Suprapubic skin (tissue), 4 donors: ENCODE data around the gene SAMD4A. TPM values are rescaled to one million over a fixed set of nuclear protein-coding genes. Genes with fewer than 3 reads are reported as not detected.

Experiments used
- DNase-seq, 2 donors: peaks; one replicate each; pipeline ENCODE4 v3.0.0-alpha.2; 2019; ENCODE audit warnings: low spot score in 2 of 2
- H3K27ac ChIP-seq: fragments of 200-600 bp; sonication (generic); one replicate; pipeline ENCODE4 v1.5.1; 2019
- H3K27me3 ChIP-seq: fragments of 200-600 bp; sonication (generic); one replicate; pipeline ENCODE4 v1.5.1; 2019
- H3K36me3 ChIP-seq: fragments of 200-600 bp; sonication (generic); one replicate; pipeline ENCODE4 v1.5.1; 2019
- H3K4me1 ChIP-seq: fragments of 200-600 bp; sonication (generic); one replicate; pipeline ENCODE4 v1.5.1; 2019
- H3K4me3 ChIP-seq: fragments of 200-600 bp; sonication (generic); one replicate; pipeline ENCODE4 v1.5.1; 2019; ENCODE audit warnings: mild to moderate bottlenecking
- H3K9me3 ChIP-seq: fragments of 200-600 bp; sonication (generic); one replicate; pipeline ENCODE4 v1.5.1; 2019
- EP300 ChIP-seq: sonication (generic); formaldehyde crosslinking; IDR thresholded peaks from one replicate; pipeline ENCODE4 v1.6.1; 2017; ENCODE audit warnings: antibody characterized with exemption
- POLR2A ChIP-seq, 2 donors: fragments of 450-650 bp; IDR thresholded peaks; one replicate each; pipeline ENCODE4 v1.6.1; 2017; ENCODE audit warnings: antibody characterized with exemption in 2 of 2, mild to moderate bottlenecking in 2 of 2, moderate library complexity in 2 of 2
- POLR2AphosphoS5 ChIP-seq, 3 donors: sonication (generic); formaldehyde crosslinking; IDR thresholded peaks; one replicate each; pipeline ENCODE4 v1.6.1; 2017; ENCODE audit warnings: antibody characterized with exemption in 3 of 3
- WGBS: methylation state at CpG from one replicate; pipeline ENCODE4 v1.1.5; 2018; 5-methylcytosine and 5-hydroxymethylcytosine counted together
- total RNA-seq, 4 donors: library from RNA; depleted of rRNA; stranded (reverse); fragments of >200 nt; gene quantifications; one replicate each; pipeline ENCODE4 v1.1.0, GENCODE V29; 2016
- TF ChIP-seq, protein P1 (sequence below), 2 donors: fragments of 200-600 bp in 1 of 2; fragments of 450-650 bp in 1 of 2; sonication (generic) in 1 of 2; IDR thresholded peaks; one replicate each; pipeline ENCODE4 v1.5.1; 2016 to 2019; ENCODE audit warnings: antibody characterized with exemption in 2 of 2, mild to moderate bottlenecking in 1 of 2, moderate library complexity in 1 of 2

SAMD4A gene
- total RNA-seq, 4 donors from 2014 or later = 7.7 to 26.6 (median 9.7) TPM

DNA sequence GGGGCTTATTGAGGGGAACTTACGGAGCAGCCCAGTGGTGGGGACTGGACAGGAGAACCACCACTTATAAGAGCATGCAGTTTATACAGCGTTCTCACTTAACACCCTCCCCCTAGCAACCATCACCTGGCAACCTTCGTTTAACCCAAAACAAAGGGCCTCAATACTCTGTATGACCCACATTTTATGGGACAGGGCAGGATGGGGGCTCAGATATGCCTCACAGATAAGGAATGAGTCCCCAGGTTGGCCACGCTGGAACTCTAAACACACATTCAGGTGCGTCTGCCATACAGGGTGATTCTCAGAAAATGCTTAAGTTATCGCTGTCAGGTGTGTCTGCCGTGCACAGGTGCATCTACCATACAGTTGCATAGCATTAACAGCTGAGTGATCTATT lies 236.5 kb downstream of the SAMD4A start:
- Histone ChIP-seq H3K27me3 (no peaks in the 10 kb centered on the region), H3K36me3 (no peaks in the 10 kb centered on the region), H3K4me1 (peaks cover 11% of the 10 kb centered on the region), H3K27ac (no peak overlapping the region), H3K9me3 (no peaks in the 10 kb centered on the region), H3K4me3 (no peak overlapping the region)
- TF ChIP-seq POLR2A (IDR thresholded peaks at IDR 0.05) (no peak), EP300 (no peak), POLR2AphosphoS5 (IDR thresholded peaks at IDR 0.05) (no peak)
- TF ChIP-seq, protein P1, sequence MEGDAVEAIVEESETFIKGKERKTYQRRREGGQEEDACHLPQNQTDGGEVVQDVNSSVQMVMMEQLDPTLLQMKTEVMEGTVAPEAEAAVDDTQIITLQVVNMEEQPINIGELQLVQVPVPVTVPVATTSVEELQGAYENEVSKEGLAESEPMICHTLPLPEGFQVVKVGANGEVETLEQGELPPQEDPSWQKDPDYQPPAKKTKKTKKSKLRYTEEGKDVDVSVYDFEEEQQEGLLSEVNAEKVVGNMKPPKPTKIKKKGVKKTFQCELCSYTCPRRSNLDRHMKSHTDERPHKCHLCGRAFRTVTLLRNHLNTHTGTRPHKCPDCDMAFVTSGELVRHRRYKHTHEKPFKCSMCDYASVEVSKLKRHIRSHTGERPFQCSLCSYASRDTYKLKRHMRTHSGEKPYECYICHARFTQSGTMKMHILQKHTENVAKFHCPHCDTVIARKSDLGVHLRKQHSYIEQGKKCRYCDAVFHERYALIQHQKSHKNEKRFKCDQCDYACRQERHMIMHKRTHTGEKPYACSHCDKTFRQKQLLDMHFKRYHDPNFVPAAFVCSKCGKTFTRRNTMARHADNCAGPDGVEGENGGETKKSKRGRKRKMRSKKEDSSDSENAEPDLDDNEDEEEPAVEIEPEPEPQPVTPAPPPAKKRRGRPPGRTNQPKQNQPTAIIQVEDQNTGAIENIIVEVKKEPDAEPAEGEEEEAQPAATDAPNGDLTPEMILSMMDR (IDR thresholded peaks at IDR 0.05) = no peak
- 75% methylated on average over 6 of the region's 7 CpGs for WGBS
- no peak for DNase-seq

DNA sequence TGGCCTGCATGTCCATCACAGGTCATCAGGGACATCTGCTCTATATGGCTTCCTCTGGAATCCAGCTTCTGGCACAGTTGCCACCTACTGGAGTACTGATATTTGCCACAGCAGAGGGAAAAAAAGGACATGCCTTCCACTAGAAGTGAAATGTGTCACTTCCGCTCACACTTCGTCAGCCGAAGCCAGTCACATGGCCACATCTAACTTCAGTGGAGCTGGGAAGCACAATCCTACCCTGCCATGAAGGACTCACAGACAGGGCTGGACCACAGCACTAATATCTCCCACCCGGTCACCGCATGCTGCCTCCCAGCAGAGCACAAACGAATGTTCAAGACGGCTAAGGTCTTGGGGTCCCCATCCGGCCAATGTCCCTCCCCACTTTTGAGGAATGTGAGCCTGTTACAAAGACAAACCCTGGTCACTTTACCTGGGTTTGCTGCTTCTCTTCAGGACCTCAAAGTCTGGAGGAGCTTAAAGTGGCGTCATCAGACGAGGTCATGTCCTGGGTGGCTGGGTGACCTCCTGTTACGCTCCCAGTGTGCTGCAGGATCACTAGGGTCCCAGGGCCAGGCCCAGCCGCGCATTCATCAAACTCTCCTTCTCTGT lies 237.1 kb downstream of the SAMD4A start:
- DNase-seq = no peak
- peaks cover 11% of the 10 kb centered on the region for H3K4me1 ChIP-seq
- H3K27me3 ChIP-seq = no peaks in the 10 kb centered on the region
- H3K4me3 ChIP-seq = no peak overlapping the region
- WGBS = 89% methylated on average over 13 of the region's 13 CpGs
- H3K27ac ChIP-seq = no peak overlapping the region
- no peak for TF ChIP-seq POLR2AphosphoS5 (IDR thresholded peaks at IDR 0.05)
- TF ChIP-seq, protein P1 (IDR thresholded peaks at IDR 0.05) = no peak
- TF ChIP-seq EP300 = no peak
- H3K9me3 ChIP-seq = no peaks in the 10 kb centered on the region
- no peaks in the 10 kb centered on the region for H3K36me3 ChIP-seq

DNA sequence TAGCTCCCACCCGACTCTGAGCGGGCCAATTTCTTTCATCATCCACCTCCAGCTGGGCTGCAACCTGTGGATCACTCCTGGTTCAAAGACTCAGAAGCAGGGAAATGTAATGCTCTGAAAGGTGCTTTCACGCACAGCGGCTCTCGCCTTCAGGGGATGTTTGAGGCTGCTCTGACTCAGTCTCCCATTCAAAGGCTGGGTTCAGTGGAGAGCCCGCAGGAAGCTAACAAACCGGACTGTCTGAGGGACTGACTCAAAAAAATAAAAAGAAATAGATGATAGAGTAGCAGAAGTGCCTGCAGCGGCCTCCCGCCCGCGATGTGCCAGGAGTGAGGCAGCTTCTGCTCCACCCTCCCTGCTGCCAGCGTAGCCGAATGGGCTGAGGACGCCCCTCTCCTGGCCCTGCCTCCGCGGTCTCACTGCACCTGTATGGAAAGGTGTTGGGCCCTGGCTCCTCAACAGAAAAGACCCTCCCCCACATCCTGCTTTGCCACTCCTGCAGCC lies 237.7 kb downstream of the SAMD4A start:
- TF ChIP-seq EP300 = no peak
- TF ChIP-seq POLR2AphosphoS5 (IDR thresholded peaks at IDR 0.05) = no peak
- TF ChIP-seq, protein P1 (IDR thresholded peaks at IDR 0.05) = no peak
- TF ChIP-seq POLR2A (IDR thresholded peaks at IDR 0.05) = no peak
- DNase-seq = no peak

DNA sequence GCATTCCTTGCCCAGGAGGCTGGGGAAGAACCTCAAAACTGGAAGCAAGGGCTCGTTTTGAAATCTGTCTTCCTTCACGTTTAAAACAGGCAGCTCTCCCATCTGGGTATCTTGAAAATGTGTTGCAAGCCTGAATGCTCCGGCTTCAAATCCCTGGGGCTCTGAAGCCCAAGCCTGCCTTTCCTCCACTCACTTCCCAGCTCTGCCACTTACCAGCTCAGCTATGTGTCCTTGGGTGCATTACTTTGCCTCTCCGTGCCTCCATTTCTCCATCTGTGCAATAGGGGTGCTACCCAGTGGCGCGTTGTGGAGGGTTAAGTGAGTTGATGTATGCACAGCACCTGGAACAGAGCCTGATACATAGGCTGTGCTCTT lies 238.1 kb downstream of the SAMD4A start:
- no peak for DNase-seq
- TF ChIP-seq POLR2A (IDR thresholded peaks at IDR 0.05) (no peak), EP300 (no peak), POLR2AphosphoS5 (IDR thresholded peaks at IDR 0.05) (no peak)
- TF ChIP-seq, protein P1 (IDR thresholded peaks at IDR 0.05) = no peak
- Histone ChIP-seq H3K4me3 (no peak overlapping the region), H3K9me3 (no peaks in the 10 kb centered on the region), H3K4me1 (peaks cover 11% of the 10 kb centered on the region), H3K27ac (no peak overlapping the region), H3K27me3 (no peaks in the 10 kb centered on the region), H3K36me3 (no peaks in the 10 kb centered on the region)
- WGBS = 53% methylated on average over 6 of the region's 6 CpGs

More for the DNA sequence above, 237.7 kb downstream of the SAMD4A start:
- Histone ChIP-seq H3K36me3 (no peaks in the 10 kb centered on the region), H3K27ac (no peak overlapping the region), H3K9me3 (no peaks in the 10 kb centered on the region), H3K4me3 (no peak overlapping the region), H3K4me1 (peaks cover 11% of the 10 kb centered on the region), H3K27me3 (no peaks in the 10 kb centered on the region)
- 48% methylated on average over 16 of the region's 16 CpGs for WGBS

DNA sequence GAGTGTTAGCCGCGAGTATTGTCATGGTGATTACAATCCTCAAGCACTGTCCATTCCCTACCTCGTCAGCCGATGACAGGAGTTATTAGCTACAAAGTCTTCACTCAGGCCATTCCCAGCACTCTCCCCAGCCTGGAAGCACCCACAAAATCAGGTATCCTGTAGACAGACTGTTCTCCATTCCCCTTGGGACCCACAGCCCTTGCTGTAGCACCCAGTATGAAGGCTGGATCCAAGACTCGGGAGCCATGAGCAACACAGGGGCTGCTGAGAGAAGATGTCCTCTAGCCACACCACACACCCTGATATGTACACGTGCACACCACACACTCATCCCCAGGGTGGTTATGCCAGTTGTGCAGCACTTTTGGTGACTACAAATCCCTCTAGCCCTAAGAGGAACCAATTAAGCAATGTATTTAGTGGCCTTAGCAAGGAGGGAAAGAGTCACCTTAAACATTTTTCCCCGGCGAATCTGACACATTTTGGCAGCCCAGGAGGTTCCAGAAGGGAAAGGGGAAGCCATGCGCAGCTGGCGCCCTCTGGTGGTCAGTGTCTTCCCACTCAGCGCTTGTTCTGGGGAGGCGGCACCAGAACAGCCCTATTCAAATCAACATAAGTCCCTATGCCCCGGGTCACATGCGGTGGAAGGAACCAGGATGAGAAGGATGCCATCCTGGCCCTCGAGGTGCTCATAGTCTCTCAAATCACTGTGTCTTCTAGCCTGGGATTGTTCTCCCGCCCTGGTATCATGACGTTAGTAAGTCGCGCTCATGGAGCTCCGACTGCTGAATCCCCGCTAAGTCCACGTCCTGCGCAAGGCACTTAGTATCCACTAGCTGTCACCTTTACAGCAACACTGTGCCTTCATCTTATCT lies 238.8 kb downstream of the SAMD4A start:
- Histone ChIP-seq H3K36me3 (no peaks in the 10 kb centered on the region), H3K9me3 (no peaks in the 10 kb centered on the region), H3K27me3 (no peaks in the 10 kb centered on the region), H3K4me3 (no peak overlapping the region), H3K27ac (no peak overlapping the region), H3K4me1 (peaks cover 11% of the 10 kb centered on the region)
- DNase-seq = peak; percentile 86 to 92
- TF ChIP-seq EP300 = no peak
- TF ChIP-seq, protein P1 (IDR thresholded peaks at IDR 0.05) = peak; percentile 65 to 93
- WGBS = 41% methylated on average over 20 of the region's 23 CpGs
